OCI-LY7 (cell line): ENCODE measurements around the gene CACTIN. TPM values are rescaled to one million over a fixed set of nuclear protein-coding genes. Genes with fewer than 3 reads are reported as not detected.

ENCODE experiments used
- BruUV-seq: library from RNA; stranded (reverse); fragments of 400-500 nt; replicated peaks from 2 replicates; lab custom pipeline; 2021; lab: Mats Ljungman, UMichigan
- CTCF ChIA-PET: fragments of 300-600 bp; sonication (Branson Sonifier 250); formaldehyde crosslinking; loops from one replicate; lab custom pipeline; 2022; ENCODE audit warnings: antibody characterized with exemption; ENCODE audit not compliant: unreplicated experiment; lab: Charles Lee
- POLR2A ChIA-PET: fragments of 300-600 bp; sonication (Branson Sonifier 250); formaldehyde crosslinking; loops from one replicate; lab custom pipeline; 2022; ENCODE audit warnings: antibody characterized with exemption; lab: Charles Lee
- DNase-seq: peaks from one replicate; pipeline ENCODE4 v3.0.0-alpha.2; 2015; ENCODE audit warnings: low spot score
- H2AFZ ChIP-seq: fragments of 200-600 bp; sonication (generic), shearing (Covaris generic); 2 replicates; pipeline ENCODE4 v1.6.1; 2014; ENCODE audit warnings: mild to moderate bottlenecking, antibody characterized with exemption, low read length, moderate library complexity
- H3K27ac ChIP-seq: fragments of 200-600 bp; sonication (generic); 2 replicates; pipeline ENCODE4 v1.5.1; 2014; ENCODE audit warnings: mixed run types, low read depth, mild to moderate bottlenecking, moderate library complexity, low read length, inconsistent platforms; ENCODE audit not compliant: poor library complexity, severe bottlenecking
- H3K36me3 ChIP-seq: fragments of 200-600 bp; sonication (generic); 2 replicates; pipeline ENCODE4 v1.6.1; 2014; ENCODE audit warnings: mild to moderate bottlenecking, antibody characterized with exemption, low read length, moderate library complexity, mixed read lengths; ENCODE audit not compliant: insufficient read depth
- H3K4me1 ChIP-seq: fragments of 200-600 bp; sonication (generic); 2 replicates; pipeline ENCODE4 v1.5.1; 2014; ENCODE audit warnings: mild to moderate bottlenecking, low read length; ENCODE audit not compliant: insufficient read depth, poor library complexity, severe bottlenecking
- H3K4me2 ChIP-seq: fragments of 200-600 bp; sonication (generic); 2 replicates; pipeline ENCODE4 v1.6.1; 2014; ENCODE audit warnings: mild to moderate bottlenecking, low read length
- H3K4me3 ChIP-seq: fragments of 200-600 bp; sonication (generic); 2 replicates; pipeline ENCODE4 v1.5.1; 2014; ENCODE audit warnings: mild to moderate bottlenecking, low read depth, low read length; ENCODE audit not compliant: poor library complexity, severe bottlenecking
- H3K79me2 ChIP-seq: fragments of 200-600 bp; sonication (generic); 2 replicates; pipeline ENCODE4 v1.6.1; 2016; ENCODE audit warnings: low read depth, mild to moderate bottlenecking, low read length, moderate library complexity, mixed read lengths; ENCODE audit not compliant: insufficient read depth
- H3K9me2 ChIP-seq: fragments of 200-600 bp; sonication (generic); 2 replicates; pipeline ENCODE4 v1.6.1; 2016; ENCODE audit warnings: mild to moderate bottlenecking, low read length, mixed read lengths; ENCODE audit not compliant: insufficient read depth
- H3K9me3 ChIP-seq: fragments of 200-600 bp; sonication (generic); 2 replicates; pipeline ENCODE4 v1.6.1; 2014; ENCODE audit warnings: mild to moderate bottlenecking, mixed run types, low read length, mixed read lengths
- H4K20me1 ChIP-seq: fragments of 200-600 bp; sonication (generic); 2 replicates; pipeline ENCODE4 v1.6.1; 2014; ENCODE audit warnings: mild to moderate bottlenecking, antibody characterized with exemption, low read length, moderate library complexity, mixed read lengths; ENCODE audit not compliant: insufficient read depth
- EZH2phosphoT487 ChIP-seq: fragments of 200-600 bp; sonication (generic); IDR thresholded peaks from 2 replicates; pipeline ENCODE4 v1.6.1; 2018; ENCODE audit warnings: low read depth, borderline replicate concordance, mild to moderate bottlenecking, mixed run types, antibody characterized with exemption, low read length, moderate library complexity, mixed read lengths
- intact Hi-C: fragments of 100-400 bp; cut with micrococcal nuclease; formaldehyde crosslinking; loops from one replicate; pipeline ENCODE4 v1.10.0; 2022; ENCODE audit not compliant: unreplicated experiment
- total RNA-seq, 2 experiments: library from RNA; depleted of rRNA in 1 of 2; stranded (reverse); fragments of >200 nt in 1 of 2; shearing (Covaris generic) in 1 of 2; gene quantifications; 2 replicates each; pipeline ENCODE4 v1.2.3, GENCODE V29; 2014 to 2022
- TF ChIP-seq, protein P1 (sequence below): fragments of 200-600 bp; sonication (generic); conservative IDR thresholded peaks from 2 replicates; pipeline ENCODE4 v1.5.1; 2014; ENCODE audit warnings: mild to moderate bottlenecking, antibody characterized with exemption, low read length, moderate library complexity, mixed read lengths

The CACTIN gene
- total RNA-seq, 2 experiments from 2014 or later = 34.2 to 35.9 TPM

DNA sequence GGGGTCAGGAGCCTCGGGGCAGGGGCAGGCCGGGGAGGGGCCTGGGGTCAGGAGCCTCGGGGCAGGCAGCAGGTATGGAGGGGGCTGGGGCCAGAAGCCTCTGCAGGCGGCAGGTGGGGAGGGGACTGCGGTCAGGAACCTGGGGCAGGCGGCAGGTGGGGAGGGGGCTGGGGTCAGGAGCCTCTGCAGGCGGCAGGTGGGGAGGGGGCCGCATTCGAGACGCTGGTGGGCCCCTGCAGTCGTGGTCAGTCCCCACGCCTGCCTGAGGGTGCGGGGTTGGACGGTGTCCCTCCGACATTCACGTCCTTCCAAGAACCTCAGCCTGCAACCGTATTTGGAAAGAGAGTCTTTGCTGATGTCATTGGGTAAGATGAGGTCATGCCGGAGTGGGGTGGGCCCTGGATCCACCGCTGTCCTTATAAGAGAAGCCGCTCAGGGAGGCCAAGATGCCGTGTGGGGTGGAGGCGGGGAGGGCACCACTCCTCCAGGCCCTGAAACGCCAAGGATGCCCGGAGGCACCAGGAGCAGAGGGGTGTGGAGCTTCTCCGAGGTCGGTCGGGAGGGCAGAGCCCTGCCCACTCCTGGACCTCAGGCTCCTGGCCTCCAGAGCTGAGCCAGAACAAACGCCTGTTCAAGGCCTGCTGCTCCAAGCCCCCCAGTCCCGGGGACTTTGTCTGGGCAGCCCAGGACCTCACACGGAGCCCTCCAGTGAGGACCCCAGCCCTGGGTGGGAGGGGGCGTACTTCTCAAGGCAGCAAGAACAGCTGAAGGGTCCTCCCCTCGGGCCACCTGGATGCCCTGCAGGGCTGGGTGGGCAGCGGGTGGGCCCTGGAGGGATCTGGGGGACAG, 43.6 kb upstream of the CACTIN start:
- Histone ChIP-seq H3K4me1 (peaks cover 20% of the 10 kb centered on the region), H3K36me3 (no peaks in the 10 kb centered on the region), H4K20me1 (0 out of 2 replicates have a peak, but pooled peaks cover 4% of the 10 kb centered on the region), H3K9me2 (no peaks in the 10 kb centered on the region), H2AFZ (no peak overlapping the region), H3K27ac (no peak overlapping the region), H3K4me2 (no peak overlapping the region), H3K79me2 (no peaks in the 10 kb centered on the region), H3K9me3 (no peaks in the 10 kb centered on the region), H3K4me3 (no peak overlapping the region)
- no peak for TF ChIP-seq EZH2phosphoT487
- TF ChIP-seq, protein P1, sequence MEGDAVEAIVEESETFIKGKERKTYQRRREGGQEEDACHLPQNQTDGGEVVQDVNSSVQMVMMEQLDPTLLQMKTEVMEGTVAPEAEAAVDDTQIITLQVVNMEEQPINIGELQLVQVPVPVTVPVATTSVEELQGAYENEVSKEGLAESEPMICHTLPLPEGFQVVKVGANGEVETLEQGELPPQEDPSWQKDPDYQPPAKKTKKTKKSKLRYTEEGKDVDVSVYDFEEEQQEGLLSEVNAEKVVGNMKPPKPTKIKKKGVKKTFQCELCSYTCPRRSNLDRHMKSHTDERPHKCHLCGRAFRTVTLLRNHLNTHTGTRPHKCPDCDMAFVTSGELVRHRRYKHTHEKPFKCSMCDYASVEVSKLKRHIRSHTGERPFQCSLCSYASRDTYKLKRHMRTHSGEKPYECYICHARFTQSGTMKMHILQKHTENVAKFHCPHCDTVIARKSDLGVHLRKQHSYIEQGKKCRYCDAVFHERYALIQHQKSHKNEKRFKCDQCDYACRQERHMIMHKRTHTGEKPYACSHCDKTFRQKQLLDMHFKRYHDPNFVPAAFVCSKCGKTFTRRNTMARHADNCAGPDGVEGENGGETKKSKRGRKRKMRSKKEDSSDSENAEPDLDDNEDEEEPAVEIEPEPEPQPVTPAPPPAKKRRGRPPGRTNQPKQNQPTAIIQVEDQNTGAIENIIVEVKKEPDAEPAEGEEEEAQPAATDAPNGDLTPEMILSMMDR = no peak
- intact Hi-C loops = no loop called here
- no TSS peak for BruUV-seq
- CTCF ChIA-PET = no interaction called here
- POLR2A ChIA-PET = no interaction called here
- DNase-seq = no peak

DNA sequence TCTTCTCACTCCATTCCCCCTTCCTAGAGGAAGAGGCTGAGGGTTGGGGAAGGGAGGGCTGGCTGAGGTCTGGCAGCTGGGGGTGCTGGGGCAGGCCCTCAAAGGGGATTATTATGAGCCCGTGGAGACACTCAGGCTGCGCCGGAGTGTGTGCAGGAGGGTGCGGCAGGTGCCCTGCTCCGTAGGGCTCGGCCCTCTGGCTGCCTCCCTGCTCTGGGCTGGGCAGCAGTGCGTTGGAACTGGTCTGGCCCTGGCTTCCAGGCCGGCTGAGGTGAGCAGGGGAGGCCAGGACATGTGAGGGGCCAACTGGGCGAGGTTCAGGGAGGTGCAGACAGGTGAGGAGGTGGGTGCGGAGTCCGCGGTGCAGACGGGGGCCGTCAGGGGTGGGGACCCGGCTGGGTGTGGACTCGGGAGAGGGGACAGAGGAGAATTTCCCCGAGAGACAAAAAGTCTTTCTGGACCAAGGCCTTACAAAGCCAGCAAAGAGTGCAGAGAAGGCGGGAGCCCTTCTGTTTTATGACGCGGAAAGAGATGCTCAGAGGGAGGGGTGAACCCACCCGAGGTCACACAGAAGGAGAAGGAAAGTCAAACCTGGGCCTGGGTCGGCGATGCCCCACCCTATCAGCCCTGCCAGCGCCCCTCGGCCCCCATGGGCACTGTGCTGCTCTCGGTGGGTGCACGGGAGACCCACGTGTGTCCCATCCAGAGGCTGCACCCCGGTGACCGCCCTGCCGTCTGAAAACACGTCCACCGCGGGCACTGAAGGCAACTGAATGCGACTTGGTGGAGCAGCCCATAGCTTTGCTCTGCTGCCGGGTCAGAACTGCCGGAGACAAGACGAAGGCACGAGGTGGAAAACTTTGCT, 42.7 kb upstream of the CACTIN start:
- H3K4me2 ChIP-seq = no peak overlapping the region
- H3K27ac ChIP-seq = no peak overlapping the region
- no peak overlapping the region for H3K4me3 ChIP-seq
- no peak for TF ChIP-seq EZH2phosphoT487
- TF ChIP-seq, protein P1 = no peak
- H3K36me3 ChIP-seq = no peaks in the 10 kb centered on the region
- DNase-seq = no peak
- ChIA-PET CTCF (no interaction called here), POLR2A (no interaction called here)
- H3K9me2 ChIP-seq = no peaks in the 10 kb centered on the region
- peaks cover 29% of the 10 kb centered on the region for H3K4me1 ChIP-seq
- H3K79me2 ChIP-seq = no peaks in the 10 kb centered on the region
- intact Hi-C loops = no loop called here
- no peak overlapping the region for H2AFZ ChIP-seq
- H3K9me3 ChIP-seq = no peaks in the 10 kb centered on the region
- BruUV-seq = no TSS peak
- H4K20me1 ChIP-seq = no peaks in the 10 kb centered on the region
